HCT116 (cell line): Measurements from ENCODE around the gene AMT. TPM values are rescaled to one million over a fixed set of nuclear protein-coding genes. Genes with fewer than 3 reads are reported as not detected.

ENCODE experiments used
- ATAC-seq: fragments of 200-7000 bp; cut with Tn5 transposase; 2 replicates; pipeline ENCODE4 v1.9.1; 2020; ENCODE audit warnings: mild to moderate bottlenecking, moderate library complexity
- BruUV-seq: library from RNA; stranded (reverse); fragments of 400-500 nt; replicated peaks from 2 replicates; lab custom pipeline; 2021; lab: Mats Ljungman, UMichigan
- CTCF ChIA-PET: fragments of 300-600 bp; sonication (Branson Sonifier 250); formaldehyde crosslinking; loops from one replicate; lab custom pipeline; 2021; ENCODE audit warnings: antibody characterized with exemption; lab: Charles Lee
- POLR2A ChIA-PET: fragments of 300-600, 350-600 bp; sonication (Branson Sonifier 250); formaldehyde crosslinking; loops from one replicate; lab custom pipeline; 2021; ENCODE audit warnings: antibody characterized with exemption; lab: Charles Lee
- RAD21 ChIA-PET, 2 experiments: fragments of 300-600 bp; sonication (Branson Sonifier 250); formaldehyde crosslinking; loops; one replicate each; lab custom pipeline; 2023; ENCODE audit warnings: low total read pairs in 2 of 2; ENCODE audit not compliant: uncharacterized antibody in 2 of 2, unreplicated experiment in 2 of 2, low non-redundant PET in 1 of 2; lab: Charles Lee
- DNase-seq: peaks from one replicate; pipeline ENCODE4 v3.0.0-alpha.2; 2010; ENCODE audit warnings: low read depth, low spot score
- H2AFZ ChIP-seq: fragments of 200-600 bp; shearing (Covaris generic), sonication (generic); 2 replicates; pipeline ENCODE4 v1.6.1; 2017; ENCODE audit warnings: low read depth, mixed run types, mixed read lengths, antibody characterized with exemption, low read length; ENCODE audit not compliant: poor library complexity, severe bottlenecking
- H3K27ac ChIP-seq: 2 replicates; pipeline ENCODE4 v1.5.1; 2012; ENCODE audit warnings: low read depth, low read length
- H3K27me3 ChIP-seq: fragments of 200-600 bp; sonication (generic); 2 replicates; pipeline ENCODE4 v1.6.1; 2016; ENCODE audit warnings: mixed run types, low read length, mixed read lengths; ENCODE audit not compliant: insufficient read depth
- H3K36me3 ChIP-seq, 2 experiments: fragments of 200-500 bp in 1 of 2; fragments of 200-600 bp in 1 of 2; sonication (Bioruptor generic) in 1 of 2; sonication (generic) in 1 of 2; 2 replicates each; pipeline versions ENCODE4 v1.5.1 to v1.6.1; 2014 to 2016; ENCODE audit warnings: low read length in 2 of 2, inconsistent platforms in 1 of 2, mixed read lengths in 1 of 2, mixed run types in 1 of 2; ENCODE audit not compliant: insufficient read depth in 2 of 2, control insufficient read depth in 1 of 2
- H3K4me1 ChIP-seq, 2 experiments: fragments of 200-600 bp in 1 of 2; sonication (generic) in 1 of 2; 2 replicates each; pipeline versions ENCODE4 v1.5.1 to v1.6.1; 2012 to 2017; ENCODE audit warnings: low read length in 2 of 2, inconsistent platforms in 1 of 2, mild to moderate bottlenecking in 1 of 2, mixed read lengths in 1 of 2, mixed run types in 1 of 2, moderate library complexity in 1 of 2; ENCODE audit not compliant: insufficient read depth in 2 of 2, control insufficient read depth in 1 of 2
- H3K4me2 ChIP-seq: fragments of 200-600 bp; sonication (generic); 2 replicates; pipeline ENCODE4 v1.6.1; 2017; ENCODE audit warnings: mixed run types, low read length, mixed read lengths
- H3K4me3 ChIP-seq, 2 experiments: fragments of 200-600 bp in 1 of 2; sonication (generic) in 1 of 2; replicated peaks in 1 of 2; 2 replicates each; pipeline ENCODE4 v1.5.1; 2011 to 2016; ENCODE audit warnings: low read length in 2 of 2, control low read depth in 1 of 2, low read depth in 1 of 2, mild to moderate bottlenecking in 1 of 2, mixed read lengths in 1 of 2, mixed run types in 1 of 2
- H3K79me2 ChIP-seq: fragments of 200-600 bp; sonication (generic); 2 replicates; pipeline ENCODE4 v1.6.1; 2017; ENCODE audit warnings: mild to moderate bottlenecking, mixed run types, low read length, moderate library complexity, mixed read lengths; ENCODE audit not compliant: insufficient read depth
- H3K9ac ChIP-seq: fragments of 200-600 bp; sonication (generic); 2 replicates; pipeline ENCODE4 v1.6.1; 2016; ENCODE audit warnings: low read length, mixed read lengths
- H3K9me2 ChIP-seq: fragments of 200-600 bp; sonication (generic), shearing (Covaris generic); 2 replicates; pipeline ENCODE4 v1.6.1; 2017; ENCODE audit warnings: mixed run types, mild to moderate bottlenecking, moderate library complexity; ENCODE audit not compliant: insufficient read depth
- H3K9me3 ChIP-seq, 2 experiments: fragments of 200-500 bp in 1 of 2; fragments of 200-600 bp in 1 of 2; sonication (Bioruptor generic) in 1 of 2; sonication (generic) in 1 of 2; 2 replicates each; pipeline ENCODE4 v1.6.1; 2014 to 2017; ENCODE audit warnings: low read length in 2 of 2, mixed read lengths in 2 of 2, inconsistent platforms in 1 of 2, low read depth in 1 of 2, mild to moderate bottlenecking in 1 of 2, mixed run types in 1 of 2, moderate library complexity in 1 of 2; ENCODE audit not compliant: control insufficient read depth in 1 of 2, insufficient read depth in 1 of 2
- H4K20me1 ChIP-seq: fragments of 200-600 bp; sonication (generic), shearing (Covaris generic); 2 replicates; pipeline ENCODE4 v1.6.1; 2017; ENCODE audit warnings: mixed run types, mild to moderate bottlenecking, moderate library complexity; ENCODE audit not compliant: insufficient read depth
- ATF3 ChIP-seq: IDR thresholded peaks from 2 replicates; pipeline ENCODE4 v1.6.1; 2012
- CBX3 ChIP-seq: IDR thresholded peaks from 2 replicates; pipeline ENCODE4 v1.6.1; 2012; ENCODE audit warnings: low read depth
- CTCF ChIP-seq, 3 experiments: fragments of 200-600 bp in 1 of 3; sonication (generic) in 1 of 3; IDR thresholded peaks in 2 of 3; conservative IDR thresholded peaks in 1 of 3; 2 replicates each; pipeline ENCODE4 v1.5.1; 2012 to 2017; ENCODE audit warnings: low read depth in 2 of 3, low read length in 2 of 3, antibody characterized with exemption in 1 of 3, borderline replicate concordance in 1 of 3, control low read depth in 1 of 3, mild to moderate bottlenecking in 1 of 3, mixed read lengths in 1 of 3, mixed run types in 1 of 3, moderate library complexity in 1 of 3; ENCODE audit not compliant: insufficient read depth in 1 of 3
- EZH2phosphoT487 ChIP-seq: fragments of 200-600 bp; IDR thresholded peaks from 2 replicates; pipeline ENCODE4 v1.6.1; 2018; ENCODE audit warnings: antibody characterized with exemption, borderline replicate concordance
- FOSL1 ChIP-seq: IDR thresholded peaks from 2 replicates; pipeline ENCODE4 v1.6.1; 2012; ENCODE audit warnings: low read depth
- POLR2AphosphoS5 ChIP-seq: IDR thresholded peaks from 2 replicates; pipeline ENCODE4 v1.6.1; 2011; ENCODE audit warnings: mild to moderate bottlenecking, low read depth, low read length, moderate library complexity
- YY1 ChIP-seq: IDR thresholded peaks from 2 replicates; pipeline ENCODE4 v1.6.1; 2011; ENCODE audit warnings: low read length, low read depth, moderate library complexity, mild to moderate bottlenecking; ENCODE audit not compliant: insufficient replicate concordance; ENCODE audit errors: extremely low read depth
- intact Hi-C: fragments of 100-400 bp; cut with micrococcal nuclease; formaldehyde crosslinking; loops from 2 replicates; pipeline ENCODE4 v1.10.0; 2022
- total RNA-seq: library from RNA; stranded (reverse); gene quantifications from one replicate; pipeline ENCODE4 v1.2.1, GENCODE V29; 2021; ENCODE audit not compliant: unreplicated experiment

Gene AMT
- total RNA-seq, 1 experiment from 2014 or later: 4.8 TPM

GRCh38 chr3:49403891-49404290 is 18.4 kb downstream of the AMT start:
- Histone ChIP-seq H3K9me3 (no peaks in the 10 kb centered on the region), H2AFZ (no peak overlapping the region), H3K4me3 (no peak overlapping the region), H3K79me2 (peaks cover 100% of the 10 kb centered on the region), H3K27me3 (no peaks in the 10 kb centered on the region), H3K4me1 (peaks cover 17 to 25% of the 10 kb centered on the region in 2 experiments; a peak in 3 of 4 replicates)
- ChIA-PET POLR2A (interaction anchor here (0.6 kb wide), 1 partner anchor 40 kb away, joined by 3 read pairs; no protein-coding TSS in a partner anchor), RAD21 (no interaction called here), CTCF (no interaction called here)
- BruUV-seq: no TSS peak
- TF ChIP-seq FOSL1 (no peak), CBX3 (no peak), ATF3 (no peak), CTCF (IDR thresholded peaks at IDR 0.05 in 2 of 3, conservative IDR thresholded peaks at IDR 0.05 in 1 of 3; ENCODE audit: borderline replicate concordance in 1 of 3, insufficient read depth in 1 of 3, low read depth in 2 of 3, low read length in 2 of 3) (no peak), EZH2phosphoT487 (no peak), POLR2AphosphoS5 (no peak), YY1 (no peak)
- TF ChIP-seq, all 23 proteins: peak for 0
- no peak for DNase-seq
- no peak for ATAC-seq
- no peak overlapping the region for H3K4me2 ChIP-seq
- peaks cover 0 to 4% of the 10 kb centered on the region in 2 experiments; a peak in 3 of 4 replicates for H3K36me3 ChIP-seq
- H3K27ac ChIP-seq: no peak overlapping the region
- H3K9me2 ChIP-seq: no peaks in the 10 kb centered on the region
- H4K20me1 ChIP-seq: peaks cover 53% of the 10 kb centered on the region; the same call in 1 of the 2 replicates
- intact Hi-C loops: no loop called here
- H3K9ac ChIP-seq: no peak overlapping the region
